HG03432 (cell line): ENCODE measurements around the gene TMEM130.
"Not testable (repeated sequence)": the region's sequence is repeated elsewhere in the genome, so short reads cannot be mapped to it uniquely, and the experiment has no call there.

Experiments used
- ATAC-seq: cut with Tn5 transposase; IDR thresholded peaks from one replicate; pipeline ENCODE4 v1.9.1; 2021; ENCODE audit warnings: mild to moderate bottlenecking, moderate library complexity; ENCODE audit not compliant: unreplicated experiment

Gene TMEM130

GRCh38 chr7:98848918-98849317 is 20.9 kb downstream of the TMEM130 start:
- no peak for ATAC-seq

DNA sequence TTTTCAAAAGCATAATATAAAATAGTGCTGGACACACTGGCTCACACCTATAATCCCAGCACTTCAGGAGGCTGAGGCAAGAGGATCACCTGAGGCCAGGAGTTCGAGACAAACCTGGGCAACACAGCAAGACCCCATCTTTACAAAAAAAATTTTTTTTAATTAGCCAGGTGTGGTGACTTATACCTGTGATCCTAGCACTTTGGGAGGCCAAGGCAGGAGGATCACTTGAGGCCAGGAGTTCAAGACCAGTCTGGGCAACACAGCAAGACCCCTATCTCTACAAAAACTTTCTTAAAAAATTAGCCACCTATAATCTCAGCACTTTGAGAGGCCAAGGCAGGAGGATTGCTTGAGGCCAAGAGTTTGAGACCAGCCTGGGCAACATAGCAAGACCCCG is 27.3 kb downstream of the TMEM130 start:
- not testable (repeated sequence) for ATAC-seq

DNA sequence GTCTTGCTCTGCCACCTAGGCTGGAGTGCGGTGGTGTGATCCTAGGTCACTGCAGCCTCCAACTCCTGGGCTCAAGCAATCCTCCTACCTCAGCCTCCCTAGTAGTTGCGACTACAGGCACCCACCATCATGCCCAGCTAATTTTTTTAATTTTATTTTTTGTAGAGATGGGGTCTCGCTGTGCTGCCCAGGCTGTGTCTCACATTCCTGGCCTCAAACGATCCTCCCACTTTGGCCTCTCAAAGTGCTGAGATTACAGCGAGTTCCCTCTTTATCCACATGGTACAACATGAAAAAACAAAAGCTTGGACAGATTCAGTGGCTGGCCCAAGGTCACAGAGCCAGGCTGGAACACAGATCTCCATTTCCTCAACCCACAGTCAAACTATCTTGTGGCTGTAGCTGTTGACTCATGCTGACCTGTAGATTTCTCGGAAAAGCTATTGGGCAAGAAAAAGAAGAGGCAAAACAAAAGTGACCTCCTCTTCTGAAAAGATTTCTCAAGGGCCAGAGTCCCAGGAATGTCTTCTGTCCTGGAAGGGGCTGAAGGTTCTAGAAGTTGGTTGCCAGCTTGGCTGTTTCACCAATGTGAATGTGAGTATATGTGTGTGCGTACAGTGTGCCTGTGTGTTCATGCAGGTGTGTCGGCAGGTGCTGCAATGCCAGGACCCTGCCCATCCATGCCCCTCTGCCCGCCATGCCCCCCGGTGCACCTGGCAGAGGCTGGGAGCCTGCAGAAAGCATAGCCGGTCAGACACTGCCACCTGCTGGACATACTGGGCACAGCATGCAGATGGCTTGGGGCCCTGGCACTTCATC is 28.4 kb downstream of the TMEM130 start:
- ATAC-seq = no peak

DNA sequence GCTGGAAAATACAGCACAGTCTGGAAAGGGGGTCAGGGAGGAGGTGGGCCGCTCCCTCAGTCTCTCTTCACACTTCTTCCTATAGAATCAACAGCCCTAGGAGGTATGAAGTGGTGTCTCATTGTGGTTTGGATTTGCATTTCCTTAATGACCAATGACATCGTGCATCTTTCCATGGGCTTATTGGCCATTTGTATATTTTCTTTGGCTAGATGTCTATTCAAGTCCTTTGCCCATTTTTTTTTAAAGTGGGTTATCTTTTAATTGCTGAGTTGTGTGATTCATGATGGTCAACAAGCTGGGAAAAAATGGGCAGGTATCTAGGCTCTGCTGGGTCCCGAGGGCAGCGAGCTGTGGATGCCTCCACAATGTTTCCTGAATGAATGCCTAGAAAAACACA is 29.1 kb downstream of the TMEM130 start:
- no peak for ATAC-seq

DNA sequence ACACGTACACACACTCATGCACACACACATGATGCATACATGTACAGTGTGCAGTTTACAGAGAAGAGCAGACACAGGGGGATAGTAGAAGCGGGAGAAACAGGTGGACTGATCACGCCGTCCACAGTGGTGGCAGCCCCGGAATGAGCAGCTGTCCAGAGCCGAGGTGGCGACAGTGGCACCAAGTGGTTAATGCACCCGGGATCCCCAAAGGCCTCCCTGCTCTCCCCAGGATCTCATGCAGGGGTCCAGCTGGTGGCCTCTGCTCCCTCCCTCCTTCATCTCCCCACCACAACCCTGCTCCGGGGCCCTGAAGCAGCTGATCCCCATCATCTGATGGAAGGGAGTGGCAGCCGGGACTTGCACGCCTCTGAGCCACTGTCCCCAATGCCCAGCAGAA is 29.7 kb downstream of the TMEM130 start:
- no peak for ATAC-seq

- no peak for ATAC-seq
Measured at GRCh38 chr7:98837630-98837972, 32.2 kb downstream of the TMEM130 start.

DNA sequence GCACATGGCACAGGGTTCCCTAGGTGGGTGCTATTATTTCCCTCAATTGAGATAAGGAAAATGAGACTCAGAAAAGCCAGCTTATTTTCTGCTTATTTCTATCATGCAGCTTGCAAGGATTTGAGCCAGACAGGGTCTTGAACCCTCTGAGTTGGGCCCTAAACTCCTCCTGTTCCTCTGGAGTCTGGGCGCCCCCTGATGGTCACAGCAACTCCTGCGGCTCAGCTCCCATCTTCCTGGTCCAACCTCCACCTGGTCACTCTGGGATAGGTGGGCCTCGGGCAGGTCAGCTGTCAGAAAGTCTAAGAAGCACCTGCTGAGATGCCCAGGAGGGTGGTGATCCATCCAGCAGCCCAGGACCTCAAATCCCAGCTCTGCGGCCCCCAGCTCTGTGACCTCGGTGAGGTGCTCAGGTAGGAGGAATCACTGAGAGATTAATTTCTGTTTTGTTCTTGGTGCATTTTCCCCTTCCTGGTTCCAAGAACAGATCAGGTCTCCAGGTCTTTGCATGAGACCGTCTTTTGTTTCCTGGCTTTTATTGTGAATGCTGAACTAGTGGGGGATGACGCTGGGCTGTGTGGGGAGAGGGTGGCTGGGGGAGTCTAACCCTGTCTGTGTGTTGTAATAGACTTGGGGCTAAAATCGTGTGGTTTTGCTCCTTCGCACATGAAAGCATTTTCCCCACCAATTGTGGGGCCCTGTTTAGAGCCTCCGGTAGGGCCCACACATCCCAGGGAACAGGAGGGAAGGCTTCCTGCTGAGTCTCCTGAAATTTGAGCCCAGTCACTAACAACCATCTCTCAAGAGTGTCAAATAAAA is 32.8 kb downstream of the TMEM130 start:
- ATAC-seq = no peak

- ATAC-seq = no peak
Measured at GRCh38 chr7:98834949-98835348, 34.9 kb downstream of the TMEM130 start.

GRCh38 chr7:98833022-98833421 is 36.8 kb downstream of the TMEM130 start:
- no peak for ATAC-seq

- no peak for ATAC-seq
Measured at GRCh38 chr7:98831641-98832221, 38.1 kb downstream of the TMEM130 start.

- ATAC-seq = no peak
Measured at GRCh38 chr7:98830972-98831548, 38.8 kb downstream of the TMEM130 start.

DNA sequence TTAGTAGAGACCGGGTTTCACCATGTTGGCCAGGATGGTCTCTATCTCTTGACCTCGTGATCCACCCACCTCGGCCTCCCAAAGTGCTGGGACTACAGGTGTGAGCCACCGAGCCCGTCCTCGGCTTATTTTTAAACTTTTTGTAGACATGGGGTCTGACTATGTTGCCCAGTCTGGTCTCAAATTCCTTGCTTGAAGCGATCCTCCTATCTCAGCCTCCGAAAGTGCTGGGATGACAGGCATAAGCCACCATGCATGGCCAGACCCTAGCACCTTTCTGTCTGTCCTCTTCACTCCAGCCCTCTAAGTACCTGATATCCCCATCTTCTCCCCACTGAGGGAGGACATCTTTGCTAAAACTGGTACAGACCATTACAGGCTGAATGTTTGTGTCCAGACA is 41.4 kb downstream of the TMEM130 start:
- ATAC-seq = no peak

GRCh38 chr7:98827258-98827657 is 42.6 kb downstream of the TMEM130 start:
- no peak for ATAC-seq

DNA sequence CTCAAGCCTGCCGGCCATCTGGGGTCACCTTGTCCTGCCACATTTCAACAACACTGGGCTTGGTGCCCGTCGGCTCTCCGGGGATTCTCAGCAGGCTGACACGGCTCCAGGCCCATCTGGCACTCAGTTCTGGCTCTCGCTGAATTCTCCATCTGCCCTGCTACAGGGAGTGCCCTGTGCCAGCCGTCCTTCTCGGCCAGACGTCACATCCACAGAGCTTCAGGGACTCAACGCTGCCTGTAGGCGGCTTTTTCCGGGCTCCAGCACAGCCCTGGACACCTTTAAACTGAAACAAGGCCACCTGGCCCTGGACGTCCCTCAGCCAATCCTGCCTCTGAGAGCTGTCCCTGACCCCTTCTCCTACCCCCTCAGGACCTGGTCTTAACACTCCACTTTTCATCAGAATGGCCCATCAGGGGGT is 43.0 kb downstream of the TMEM130 start:
- no peak for ATAC-seq

DNA sequence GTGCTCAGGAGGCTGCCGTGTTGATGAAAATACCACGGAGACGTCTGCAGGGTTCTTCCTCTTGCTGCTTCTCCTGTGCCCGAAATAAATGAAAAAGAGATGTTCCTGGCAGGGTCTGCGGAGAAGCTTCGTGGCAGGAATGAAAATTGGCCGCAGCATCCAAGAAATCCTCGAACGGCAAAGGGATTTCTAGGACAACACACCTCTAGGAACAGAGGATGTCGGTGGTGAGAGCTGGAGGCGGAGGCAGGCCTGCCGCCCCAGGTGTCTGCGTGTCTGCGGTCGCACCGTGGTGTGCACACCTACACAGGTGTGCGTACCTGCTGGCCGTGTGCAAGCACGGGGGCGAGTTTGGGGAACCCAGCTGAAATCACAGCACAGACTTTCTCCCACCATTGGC is 43.4 kb downstream of the TMEM130 start:
- no peak for ATAC-seq

DNA sequence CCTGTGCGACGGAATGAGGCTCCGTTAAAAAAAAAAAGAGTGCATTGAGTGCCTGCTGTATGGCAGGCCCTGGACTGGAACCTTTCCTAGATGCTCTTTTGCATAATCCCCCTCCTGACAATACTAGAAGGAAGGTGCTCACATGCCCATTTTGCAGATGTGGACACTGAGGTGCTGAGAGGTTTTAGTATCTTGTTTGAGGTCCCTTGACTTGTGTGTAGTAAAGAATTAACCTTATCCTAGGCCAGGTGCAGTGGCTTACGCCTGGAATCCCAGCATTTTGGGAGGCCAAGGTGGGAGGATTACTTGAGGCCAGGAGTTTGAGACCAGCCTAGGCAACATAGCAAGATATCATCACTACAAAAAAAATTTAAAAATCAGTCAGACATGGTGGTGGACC is 46.6 kb downstream of the TMEM130 start:
- ATAC-seq = no peak

DNA sequence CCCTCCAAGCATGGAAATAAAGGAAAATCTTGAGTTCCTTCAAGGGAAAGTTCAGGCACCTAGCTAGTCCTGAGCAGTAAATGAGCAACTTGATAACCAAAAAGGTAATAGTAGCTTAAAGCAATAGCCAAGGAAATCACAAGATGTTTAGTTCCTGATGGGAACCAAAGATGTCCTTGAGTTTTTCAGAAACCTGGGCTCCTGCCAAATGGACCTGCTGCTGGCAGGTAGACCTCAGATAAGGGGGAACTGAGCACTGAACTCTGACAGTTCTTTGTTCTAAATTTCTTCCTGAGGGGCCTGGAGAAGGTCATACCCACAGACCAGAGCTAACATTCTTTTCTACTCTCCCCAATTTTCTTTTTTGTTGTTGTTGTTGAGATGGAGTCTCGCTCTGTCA is 48.5 kb downstream of the TMEM130 start:
- ATAC-seq = no peak

GRCh38 chr7:98816967-98817710 is 52.7 kb downstream of the TMEM130 start:
- no peak for ATAC-seq

DNA sequence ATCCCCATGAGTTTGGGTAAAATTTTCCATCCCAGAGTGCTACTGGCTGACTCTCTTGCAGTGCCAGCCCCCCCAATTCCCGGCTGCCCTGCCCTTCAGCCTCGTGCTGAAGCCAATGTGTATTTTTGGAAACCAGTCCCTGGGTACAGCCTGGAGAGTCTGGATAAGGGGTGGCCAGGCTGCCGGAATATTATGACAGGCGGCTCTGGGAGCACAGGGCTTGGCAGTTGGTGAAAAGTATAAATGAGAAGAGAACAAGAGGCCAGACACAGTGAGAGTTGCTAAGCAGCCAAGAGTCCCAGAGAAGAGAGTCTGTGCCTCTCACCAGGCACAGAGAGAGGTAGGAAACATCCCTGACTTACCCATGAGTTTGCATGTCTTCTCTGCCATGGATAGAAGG is 53.6 kb downstream of the TMEM130 start:
- ATAC-seq = no peak

GRCh38 chr7:98815313-98815712 is 54.5 kb downstream of the TMEM130 start:
- ATAC-seq = no peak

DNA sequence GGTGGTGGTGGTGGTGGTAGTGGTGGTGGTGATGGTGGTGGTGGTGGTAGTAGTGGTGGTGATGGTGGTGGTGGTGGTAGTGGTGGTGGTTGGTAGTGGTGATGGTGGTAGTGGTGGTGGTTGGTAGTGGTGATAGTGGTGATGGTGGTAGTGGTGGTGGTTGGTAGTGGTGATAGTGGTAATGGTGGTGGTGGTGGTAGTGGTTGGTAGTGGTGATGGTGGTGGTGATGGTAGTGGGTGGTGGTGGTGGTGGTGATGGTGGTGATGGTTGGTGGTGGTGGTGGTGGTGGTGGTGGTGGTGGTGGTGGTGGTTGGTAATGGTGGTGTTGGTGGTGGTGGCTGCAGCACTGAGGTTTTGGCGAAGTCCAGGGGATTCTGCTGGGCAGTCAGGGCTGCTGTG is 58.5 kb downstream of the TMEM130 start:
- no peak for ATAC-seq
